H9 (cell line): ENCODE measurements around the gene DDX24. TPM values are rescaled to one million over a fixed set of nuclear protein-coding genes. Genes with fewer than 3 reads are reported as not detected.

Source experiments
- DNase-seq: peaks from one replicate; pipeline ENCODE4 v3.0.0-alpha.2; 2017
- H2AFZ ChIP-seq: one replicate; pipeline ENCODE4 v1.6.1; 2013; ENCODE audit warnings: mild to moderate bottlenecking, low read length, control low read depth, moderate library complexity
- H2AK5ac ChIP-seq: 2 replicates; pipeline ENCODE4 v1.6.1; 2013; ENCODE audit warnings: low read length, control low read depth, mixed read lengths; ENCODE audit not compliant: insufficient read length
- H2BK120ac ChIP-seq: one replicate; pipeline ENCODE4 v1.6.1; 2013; ENCODE audit warnings: low read depth, mild to moderate bottlenecking, low read length, control low read depth, inconsistent platforms; ENCODE audit not compliant: poor library complexity, severe bottlenecking
- H2BK12ac ChIP-seq: 2 replicates; pipeline ENCODE4 v1.6.1; 2013; ENCODE audit warnings: low read length, control low read depth, mixed read lengths, low read depth; ENCODE audit not compliant: insufficient read length
- H2BK15ac ChIP-seq: 2 replicates; pipeline ENCODE4 v1.6.1; 2013; ENCODE audit warnings: low read depth, low read length, control low read depth
- H2BK20ac ChIP-seq: one replicate; pipeline ENCODE4 v1.6.1; 2013; ENCODE audit warnings: low read depth, mild to moderate bottlenecking, low read length, control low read depth, inconsistent platforms; ENCODE audit not compliant: poor library complexity, severe bottlenecking
- H2BK5ac ChIP-seq: 2 replicates; pipeline ENCODE4 v1.6.1; 2013; ENCODE audit warnings: low read length, control low read depth, mixed read lengths; ENCODE audit not compliant: insufficient read length
- H3K14ac ChIP-seq: 2 replicates; pipeline ENCODE4 v1.6.1; 2013; ENCODE audit warnings: low read length, control low read depth; ENCODE audit not compliant: insufficient read depth
- H3K18ac ChIP-seq: 2 replicates; pipeline ENCODE4 v1.6.1; 2013; ENCODE audit warnings: low read depth, mild to moderate bottlenecking, mixed read lengths, low read length, control low read depth; ENCODE audit not compliant: insufficient read length
- H3K23ac ChIP-seq: 2 replicates; pipeline ENCODE4 v1.6.1; 2013; ENCODE audit warnings: low read length, control low read depth, mixed read lengths, low read depth; ENCODE audit not compliant: insufficient read length
- H3K23me2 ChIP-seq: 2 replicates; pipeline ENCODE4 v1.6.1; 2013; ENCODE audit warnings: low read depth, mild to moderate bottlenecking, mixed read lengths, low read length, control low read depth; ENCODE audit not compliant: insufficient read length, poor library complexity, severe bottlenecking
- H3K27ac ChIP-seq: 2 replicates; pipeline ENCODE4 v1.5.1; 2013; ENCODE audit warnings: low read length, control low read depth, mixed read lengths, low read depth; ENCODE audit not compliant: insufficient read length
- H3K27me3 ChIP-seq: 2 replicates; pipeline ENCODE4 v1.6.1; 2013; ENCODE audit warnings: low read length, control low read depth, inconsistent platforms; ENCODE audit not compliant: insufficient read depth
- H3K4ac ChIP-seq: 2 replicates; pipeline ENCODE4 v1.6.1; 2013; ENCODE audit warnings: low read depth, mild to moderate bottlenecking, control low read depth, inconsistent platforms, low read length, moderate library complexity
- H3K4me1 ChIP-seq: 2 replicates; pipeline ENCODE4 v1.6.1; 2013; ENCODE audit warnings: low read length, control low read depth, inconsistent platforms; ENCODE audit not compliant: insufficient read depth
- H3K4me2 ChIP-seq: 2 replicates; pipeline ENCODE4 v1.6.1; 2013; ENCODE audit warnings: low read length, control low read depth, mixed read lengths; ENCODE audit not compliant: insufficient read length, insufficient read depth
- H3K56ac ChIP-seq: 2 replicates; pipeline ENCODE4 v1.6.1; 2013; ENCODE audit warnings: low read depth, mild to moderate bottlenecking, mixed read lengths, low read length, control low read depth; ENCODE audit not compliant: insufficient read length
- H3K79me1 ChIP-seq: 2 replicates; pipeline ENCODE4 v1.6.1; 2013; ENCODE audit warnings: low read depth, mild to moderate bottlenecking, moderate library complexity, low read length, control low read depth, inconsistent platforms; ENCODE audit not compliant: insufficient read depth, poor library complexity, severe bottlenecking
- H3K79me2 ChIP-seq: 2 replicates; pipeline ENCODE4 v1.6.1; 2013; ENCODE audit warnings: low read length, control low read depth, inconsistent platforms; ENCODE audit not compliant: insufficient read depth
- H3K9ac ChIP-seq: 2 replicates; pipeline ENCODE4 v1.6.1; 2013; ENCODE audit warnings: low read length, control low read depth, mixed read lengths; ENCODE audit not compliant: insufficient read length; ENCODE audit errors: extremely low read depth
- H3K9me3 ChIP-seq: one replicate; pipeline ENCODE4 v1.6.1; 2013; ENCODE audit warnings: low read depth, low read length, inconsistent platforms; ENCODE audit not compliant: control insufficient read depth
- H3T11ph ChIP-seq: one replicate; pipeline ENCODE4 v1.6.1; 2013; ENCODE audit warnings: mild to moderate bottlenecking, low read length, control low read depth, inconsistent platforms
- H4K20me1 ChIP-seq: one replicate; pipeline ENCODE4 v1.6.1; 2013; ENCODE audit not compliant: control insufficient read depth, insufficient read length, insufficient read depth
- H4K5ac ChIP-seq: 2 replicates; pipeline ENCODE4 v1.6.1; 2013; ENCODE audit warnings: low read depth, mild to moderate bottlenecking, mixed read lengths, low read length, control low read depth; ENCODE audit not compliant: insufficient read length
- H4K8ac ChIP-seq: replicated peaks from 2 replicates; pipeline ENCODE4 v1.6.1; 2013; ENCODE audit warnings: low read length, control low read depth, mixed read lengths, low read depth; ENCODE audit not compliant: insufficient read length
- H4K91ac ChIP-seq: 2 replicates; pipeline ENCODE4 v1.6.1; 2013; ENCODE audit warnings: low read depth, mild to moderate bottlenecking, moderate library complexity, mixed read lengths, low read length, control low read depth; ENCODE audit not compliant: insufficient read length
- H3K27ac Mint-ChIP-seq, 3 experiments: 2 replicates in 2 of 3; 3 replicates in 1 of 3; pipeline ENCODE4 v1.8.0; 2020 to 2021; ENCODE audit warnings: mixed read lengths in 3 of 3, mild to moderate bottlenecking in 1 of 3, moderate library complexity in 1 of 3
- H3K27me3 Mint-ChIP-seq: 2 replicates; pipeline ENCODE4 v1.8.0; 2021; ENCODE audit warnings: low read depth, mild to moderate bottlenecking, moderate library complexity, mixed read lengths
- H3K36me3 Mint-ChIP-seq, 3 experiments: 2 replicates in 2 of 3; 3 replicates in 1 of 3; pipeline ENCODE4 v1.8.0; 2020 to 2021; ENCODE audit warnings: low read depth in 3 of 3, mixed read lengths in 3 of 3; ENCODE audit not compliant: insufficient read depth in 1 of 3
- H3K4me1 Mint-ChIP-seq, 2 experiments: 2 replicates each; pipeline ENCODE4 v1.8.0; 2020; ENCODE audit warnings: mixed read lengths in 2 of 2
- H3K4me3 Mint-ChIP-seq, 2 experiments: 2 replicates in 1 of 2; 3 replicates in 1 of 2; pipeline ENCODE4 v1.8.0; 2020 to 2021; ENCODE audit warnings: mild to moderate bottlenecking in 2 of 2, mixed read lengths in 2 of 2, moderate library complexity in 1 of 2
- H3K9me3 Mint-ChIP-seq, 2 experiments: 2 replicates in 1 of 2; 3 replicates in 1 of 2; pipeline ENCODE4 v1.8.0; 2020; ENCODE audit warnings: mild to moderate bottlenecking in 2 of 2, mixed read lengths in 2 of 2, moderate library complexity in 1 of 2
- WGBS: extraction: QIAGEN DNeasy Blood & Tissue Kit; methylation state at CpG from one replicate; pipeline ENCODE4 v1.1.7; 2013; ENCODE audit warnings: missing lambda C conversion rate, low lambda C conversion rate, mixed read lengths; ENCODE audit not compliant: insufficient read length; ENCODE audit errors: extremely low coverage; 5-methylcytosine and 5-hydroxymethylcytosine counted together
- total RNA-seq: library from RNA; stranded (reverse); gene quantifications from 2 replicates; pipeline ENCODE4 v1.2.1, GENCODE V29; 2021
- TF ChIP-seq, protein P1 (sequence below): fragments of 200-600 bp; sonication (generic); conservative IDR thresholded peaks from 3 replicates; pipeline ENCODE4 v1.8.0; 2021; ENCODE audit warnings: antibody characterized with exemption, mild to moderate bottlenecking

DDX24 gene
- total RNA-seq, 1 experiment from 2014 or later: 172 TPM

DNA sequence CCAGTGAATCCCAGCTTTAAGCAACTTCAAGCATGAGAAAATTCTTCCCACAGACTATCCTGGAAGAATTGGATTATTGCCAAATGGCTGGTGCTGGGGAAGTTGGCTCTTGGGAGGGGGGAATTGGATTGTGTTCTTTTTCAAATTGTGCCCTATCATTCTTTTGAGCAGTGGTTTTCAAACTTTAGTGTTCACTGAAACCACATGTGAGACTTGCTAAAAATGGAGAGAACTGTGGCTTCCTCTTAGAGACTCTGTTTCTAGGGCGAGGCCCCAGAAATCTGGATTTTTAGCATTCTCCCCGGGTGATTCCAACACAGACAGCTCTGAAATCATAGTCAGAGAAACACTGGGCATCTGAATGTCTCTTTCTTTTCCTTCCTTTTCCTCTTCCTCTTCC is 69.2 kb downstream of the DDX24 start:
- TF ChIP-seq, protein P1, sequence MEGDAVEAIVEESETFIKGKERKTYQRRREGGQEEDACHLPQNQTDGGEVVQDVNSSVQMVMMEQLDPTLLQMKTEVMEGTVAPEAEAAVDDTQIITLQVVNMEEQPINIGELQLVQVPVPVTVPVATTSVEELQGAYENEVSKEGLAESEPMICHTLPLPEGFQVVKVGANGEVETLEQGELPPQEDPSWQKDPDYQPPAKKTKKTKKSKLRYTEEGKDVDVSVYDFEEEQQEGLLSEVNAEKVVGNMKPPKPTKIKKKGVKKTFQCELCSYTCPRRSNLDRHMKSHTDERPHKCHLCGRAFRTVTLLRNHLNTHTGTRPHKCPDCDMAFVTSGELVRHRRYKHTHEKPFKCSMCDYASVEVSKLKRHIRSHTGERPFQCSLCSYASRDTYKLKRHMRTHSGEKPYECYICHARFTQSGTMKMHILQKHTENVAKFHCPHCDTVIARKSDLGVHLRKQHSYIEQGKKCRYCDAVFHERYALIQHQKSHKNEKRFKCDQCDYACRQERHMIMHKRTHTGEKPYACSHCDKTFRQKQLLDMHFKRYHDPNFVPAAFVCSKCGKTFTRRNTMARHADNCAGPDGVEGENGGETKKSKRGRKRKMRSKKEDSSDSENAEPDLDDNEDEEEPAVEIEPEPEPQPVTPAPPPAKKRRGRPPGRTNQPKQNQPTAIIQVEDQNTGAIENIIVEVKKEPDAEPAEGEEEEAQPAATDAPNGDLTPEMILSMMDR: no peak
- no peaks in the 10 kb centered on the region for H3K79me1 ChIP-seq
- no peak overlapping the region for H2BK12ac ChIP-seq
- H3K27me3 ChIP-seq: no peaks in the 10 kb centered on the region
- H3K9ac ChIP-seq: no peak overlapping the region
- no peak overlapping the region for H2BK20ac ChIP-seq
- no peak overlapping the region for H2BK120ac ChIP-seq
- H3K9me3 ChIP-seq: no peaks in the 10 kb centered on the region
- H3K79me2 ChIP-seq: no peaks in the 10 kb centered on the region
- no peaks in the 10 kb centered on the region for H3K4me1 ChIP-seq
- no CpG with 5 or more reads among the region's 2 CpGs for WGBS
- H4K5ac ChIP-seq: no peak overlapping the region
- peaks cover 3 to 14% of the 10 kb centered on the region in 2 experiments; a peak in 3 of 4 replicates for H3K4me1 Mint-ChIP-seq
- no peak overlapping the region for H3K18ac ChIP-seq
- no peak overlapping the region for H4K8ac ChIP-seq
- H3K14ac ChIP-seq: no peak overlapping the region
- H3K56ac ChIP-seq: no peak overlapping the region
- no peak for DNase-seq
- H4K20me1 ChIP-seq: no peaks in the 10 kb centered on the region
- H3K4me2 ChIP-seq: no peak overlapping the region
- no peak overlapping the region for H3K4me3 Mint-ChIP-seq
- no peak overlapping the region for H4K91ac ChIP-seq
- no peak overlapping the region for H2AK5ac ChIP-seq
- H3K23me2 ChIP-seq: no peaks in the 10 kb centered on the region
- no peak overlapping the region for H3T11ph ChIP-seq
- no peak overlapping the region for H2AFZ ChIP-seq
- peaks cover 12% of the 10 kb centered on the region for H3K27me3 Mint-ChIP-seq
- H3K23ac ChIP-seq: no peak overlapping the region
- no peak overlapping the region for H3K4ac ChIP-seq
- no peak overlapping the region for H3K27ac ChIP-seq
- H3K27ac Mint-ChIP-seq: no peak overlapping the region
- no peak overlapping the region for H2BK5ac ChIP-seq
- H3K36me3 Mint-ChIP-seq: no peaks in the 10 kb centered on the region
- no peak overlapping the region for H2BK15ac ChIP-seq
- no peaks in the 10 kb centered on the region for H3K9me3 Mint-ChIP-seq
